ENCODE results near the gene CARD11. TPM values are rescaled to one million over a fixed set of nuclear protein-coding genes. Genes with fewer than 3 reads are reported as not detected.

Gene CARD11
- total and polyA plus RNA-seq, 2 experiments from 2014 or later = 0.15 TPM; not detected in 1

- Histone ChIP-seq H3K4me3 (no peak overlapping the region), H3K27me3 (no peaks in the 10 kb centered on the region), H3K4me1 (ENCODE audit: low read depth) (no peaks in the 10 kb centered on the region), H3K9me3 (ENCODE audit: low read depth) (no peaks in the 10 kb centered on the region), H3K27ac (no peak overlapping the region), H3K36me3 (no peaks in the 10 kb centered on the region)
- no peak for TF ChIP-seq CTCF (IDR thresholded peaks at IDR 0.05; ENCODE audit: low read depth, low read length)
- DNase-seq (ENCODE audit: low read depth in 1 of 2, low spot score in 1 of 2) = no peak
Observed at GRCh38 chr7:3019801-3020200, 23.9 kb downstream of the CARD11 start.

GRCh38 chr7:3013975-3014792, 29.5 kb downstream of the CARD11 start:
- Histone ChIP-seq H3K9me3 (ENCODE audit: low read depth) (no peaks in the 10 kb centered on the region), H3K4me1 (ENCODE audit: low read depth) (no peaks in the 10 kb centered on the region), H3K27ac (no peak overlapping the region), H3K27me3 (no peaks in the 10 kb centered on the region), H3K36me3 (no peaks in the 10 kb centered on the region), H3K4me3 (no peak overlapping the region)
- DNase-seq (ENCODE audit: low read depth in 1 of 2, low spot score in 1 of 2) = no peak
- no peak for TF ChIP-seq CTCF (IDR thresholded peaks at IDR 0.05; ENCODE audit: low read depth, low read length)

GRCh38 chr7:3011211-3011852, 32.3 kb downstream of the CARD11 start:
- Histone ChIP-seq H3K9me3 (ENCODE audit: low read depth) (no peaks in the 10 kb centered on the region), H3K27me3 (no peaks in the 10 kb centered on the region), H3K4me3 (no peak overlapping the region), H3K4me1 (ENCODE audit: low read depth) (no peaks in the 10 kb centered on the region), H3K27ac (no peak overlapping the region), H3K36me3 (no peaks in the 10 kb centered on the region)
- no peak for TF ChIP-seq CTCF (IDR thresholded peaks at IDR 0.05; ENCODE audit: low read depth, low read length)
- DNase-seq (ENCODE audit: low read depth in 1 of 2, low spot score in 1 of 2) = no peak

GRCh38 chr7:3010161-3010560, 33.5 kb downstream of the CARD11 start:
- Histone ChIP-seq H3K36me3 (no peaks in the 10 kb centered on the region), H3K4me1 (ENCODE audit: low read depth) (no peaks in the 10 kb centered on the region), H3K27me3 (no peaks in the 10 kb centered on the region), H3K27ac (no peak overlapping the region), H3K9me3 (ENCODE audit: low read depth) (no peaks in the 10 kb centered on the region), H3K4me3 (no peak overlapping the region)
- no peak for DNase-seq (ENCODE audit: low read depth in 1 of 2, low spot score in 1 of 2)
- no peak for TF ChIP-seq CTCF (IDR thresholded peaks at IDR 0.05; ENCODE audit: low read depth, low read length)

- Histone ChIP-seq H3K27ac (no peak overlapping the region), H3K36me3 (no peaks in the 10 kb centered on the region), H3K9me3 (ENCODE audit: low read depth) (no peaks in the 10 kb centered on the region), H3K4me3 (no peak overlapping the region), H3K4me1 (ENCODE audit: low read depth) (no peaks in the 10 kb centered on the region), H3K27me3 (no peaks in the 10 kb centered on the region)
- TF ChIP-seq CTCF (IDR thresholded peaks at IDR 0.05; ENCODE audit: low read depth, low read length) = no peak
- DNase-seq (ENCODE audit: low read depth in 1 of 2, low spot score in 1 of 2) = no peak
Observed at GRCh38 chr7:3009086-3009485, 34.6 kb downstream of the CARD11 start.

All from cardiac muscle cell (in vitro differentiated cells and primary cell).